Brain microvascular endothelial cell (primary cell): Measurements from ENCODE around the gene FUOM.

Experiments
- DNase-seq: peaks from one replicate; pipeline ENCODE4 v3.0.0-alpha.2; 2020
- H3K27ac ChIP-seq: fragments of 250-450 bp; sonication (Bioruptor Pico); 2 replicates; pipeline ENCODE4 v1.5.1; 2020; ENCODE audit warnings: mild to moderate bottlenecking, moderate library complexity
- H3K27me3 ChIP-seq: fragments of 250-450 bp; sonication (Bioruptor Pico); replicated peaks from 2 replicates; pipeline ENCODE4 v1.5.1; 2020; ENCODE audit warnings: mild to moderate bottlenecking
- H3K36me3 ChIP-seq: fragments of 250-450 bp; sonication (Bioruptor Pico); replicated peaks from 2 replicates; pipeline ENCODE4 v1.5.1; 2020; ENCODE audit warnings: mild to moderate bottlenecking
- H3K4me3 ChIP-seq: 2 replicates; pipeline ENCODE4 v1.5.1; 2011; ENCODE audit warnings: low read depth, mild to moderate bottlenecking, control low read depth, low read length, moderate library complexity
- in situ Hi-C: cut with HindIII; loops from 2 replicates; pipeline ENCODE4 v1.10.0; 2017; ENCODE audit warnings: low sequenced_read_pairs, low pct_ligation_motif_present
- TF ChIP-seq, protein P1 (sequence below): IDR thresholded peaks from 2 replicates; pipeline ENCODE4 v1.5.1; 2011; ENCODE audit warnings: low read depth, mild to moderate bottlenecking, moderate library complexity, low read length, control low read depth, inconsistent platforms; ENCODE audit errors: missing control alignments

FUOM gene

DNA sequence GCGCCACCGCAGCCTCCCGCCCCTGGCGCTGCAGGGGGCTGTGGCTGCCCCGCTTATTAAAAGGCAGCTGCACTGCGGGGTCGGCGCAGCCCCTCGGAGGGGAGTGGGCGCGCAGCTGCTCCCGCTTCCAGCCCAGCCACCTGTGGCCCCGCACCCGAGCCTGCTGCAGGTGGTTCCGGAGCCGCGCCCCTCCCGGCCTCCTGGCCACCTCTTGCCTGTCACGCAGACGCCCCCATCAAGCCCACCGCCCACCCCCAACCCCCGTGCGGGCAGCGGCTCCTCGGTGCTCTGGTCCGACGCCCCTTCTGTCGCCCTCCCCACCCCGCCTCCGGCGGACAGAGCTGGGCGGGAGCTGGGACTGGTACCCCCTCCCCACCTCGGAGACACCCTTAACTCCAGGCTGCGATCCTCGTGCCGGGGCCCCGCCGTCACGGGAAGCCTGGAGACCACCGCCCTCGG is 21.7 kb downstream of the FUOM start:
- H3K4me3 ChIP-seq: no peak overlapping the region
- TF ChIP-seq, protein P1, sequence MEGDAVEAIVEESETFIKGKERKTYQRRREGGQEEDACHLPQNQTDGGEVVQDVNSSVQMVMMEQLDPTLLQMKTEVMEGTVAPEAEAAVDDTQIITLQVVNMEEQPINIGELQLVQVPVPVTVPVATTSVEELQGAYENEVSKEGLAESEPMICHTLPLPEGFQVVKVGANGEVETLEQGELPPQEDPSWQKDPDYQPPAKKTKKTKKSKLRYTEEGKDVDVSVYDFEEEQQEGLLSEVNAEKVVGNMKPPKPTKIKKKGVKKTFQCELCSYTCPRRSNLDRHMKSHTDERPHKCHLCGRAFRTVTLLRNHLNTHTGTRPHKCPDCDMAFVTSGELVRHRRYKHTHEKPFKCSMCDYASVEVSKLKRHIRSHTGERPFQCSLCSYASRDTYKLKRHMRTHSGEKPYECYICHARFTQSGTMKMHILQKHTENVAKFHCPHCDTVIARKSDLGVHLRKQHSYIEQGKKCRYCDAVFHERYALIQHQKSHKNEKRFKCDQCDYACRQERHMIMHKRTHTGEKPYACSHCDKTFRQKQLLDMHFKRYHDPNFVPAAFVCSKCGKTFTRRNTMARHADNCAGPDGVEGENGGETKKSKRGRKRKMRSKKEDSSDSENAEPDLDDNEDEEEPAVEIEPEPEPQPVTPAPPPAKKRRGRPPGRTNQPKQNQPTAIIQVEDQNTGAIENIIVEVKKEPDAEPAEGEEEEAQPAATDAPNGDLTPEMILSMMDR: no peak
- peaks cover 28% of the 10 kb centered on the region for H3K27me3 ChIP-seq
- in situ Hi-C loops: no loop called here
- H3K27ac ChIP-seq: no peak overlapping the region
- H3K36me3 ChIP-seq: no peaks in the 10 kb centered on the region
- no peak for DNase-seq

- H3K27me3 ChIP-seq: peaks cover 30% of the 10 kb centered on the region
These were observed 22.3 kb downstream of the FUOM start for GRCh38 chr10:133335246-133336117.

GRCh38 chr10:133334503-133335245 is 23.1 kb downstream of the FUOM start:
- TF ChIP-seq, protein P1: no peak
- in situ Hi-C loops: no loop called here
- no peak for DNase-seq
- Histone ChIP-seq H3K4me3 (peak overlapping the region; percentile 40), H3K36me3 (no peaks in the 10 kb centered on the region), H3K27me3 (peaks cover 30% of the 10 kb centered on the region), H3K27ac (no peak overlapping the region)

More at GRCh38 chr10:133335246-133336117, 22.3 kb downstream of the FUOM start:
- in situ Hi-C loops: no loop called here
- TF ChIP-seq, protein P1: no peak
- Histone ChIP-seq H3K4me3 (peak overlapping the region; percentile 40), H3K36me3 (no peaks in the 10 kb centered on the region), H3K27ac (no peak overlapping the region)
- DNase-seq: peak; percentile 50

GRCh38 chr10:133332936-133333699 is 24.7 kb downstream of the FUOM start:
- Histone ChIP-seq H3K4me3 (no peak overlapping the region), H3K27ac (no peak overlapping the region), H3K36me3 (no peaks in the 10 kb centered on the region), H3K27me3 (peaks cover 30% of the 10 kb centered on the region)
- TF ChIP-seq, protein P1: no peak
- DNase-seq: no peak
- in situ Hi-C loops: no loop called here

DNA sequence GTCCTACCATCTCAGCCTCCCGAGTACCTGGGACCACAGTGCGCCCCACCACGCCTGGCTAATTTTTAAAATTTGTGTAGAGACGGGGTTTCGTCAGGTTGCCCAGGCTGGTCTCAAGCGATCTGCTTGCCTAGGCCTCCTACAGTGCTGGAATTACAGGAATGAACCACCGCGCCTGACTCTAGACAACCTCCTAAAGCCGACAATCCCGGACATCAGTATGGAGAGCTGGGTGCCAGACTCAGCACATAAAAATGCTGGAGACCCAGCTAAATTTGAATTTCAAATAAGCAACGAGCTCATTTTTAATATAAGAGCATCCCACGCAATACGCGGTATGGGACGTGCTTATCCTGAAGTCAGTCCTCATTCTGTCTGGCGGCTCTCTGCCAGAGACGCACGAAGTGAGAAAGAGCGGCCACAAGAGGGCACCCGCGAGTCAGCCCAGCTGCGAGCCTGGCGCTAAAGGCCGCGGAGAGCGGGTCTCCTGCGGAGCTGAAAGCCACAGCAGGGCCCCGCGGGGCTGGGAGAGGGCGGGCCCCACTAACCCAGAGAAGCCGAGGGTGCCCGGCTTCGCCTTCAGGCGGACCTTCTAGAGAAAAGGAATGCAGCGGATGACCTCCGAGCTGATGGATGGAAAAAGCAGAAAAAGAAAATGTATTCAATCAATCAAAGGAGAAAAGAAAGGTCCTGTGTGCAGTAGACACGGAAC is 28.2 kb downstream of the FUOM start:
- H3K4me3 ChIP-seq: no peak overlapping the region
- in situ Hi-C loops: no loop called here

More for the DNA sequence above, 28.2 kb downstream of the FUOM start:
- peak; percentile 82 for DNase-seq
- TF ChIP-seq, protein P1: peak; percentile 96
- H3K27me3 ChIP-seq: peaks cover 31% of the 10 kb centered on the region
- no peaks in the 10 kb centered on the region for H3K36me3 ChIP-seq
- H3K27ac ChIP-seq: no peak overlapping the region
